HepG2 (cell line): ENCODE measurements around the gene DDX4. TPM values are rescaled to one million over a fixed set of nuclear protein-coding genes. Genes with fewer than 3 reads are reported as not detected.

Experiments
- ATAC-seq: fragments of 200-7000 bp; cut with Tn5 transposase; 3 replicates; pipeline ENCODE4 v1.9.1; 2020; ENCODE audit warnings: mild to moderate bottlenecking, moderate library complexity
- BruUV-seq: library from RNA; stranded (reverse); fragments of 400-500 nt; replicated peaks from 2 replicates; lab custom pipeline; 2021; lab: Mats Ljungman, UMichigan
- CTCF ChIA-PET: fragments of 300-600 bp; formaldehyde crosslinking; extraction: SDS; loops from one replicate; lab custom pipeline; 2021; ENCODE audit warnings: low total read pairs, inconsistent platforms, low intra/inter-chr PET ratio; lab: Yijun Ruan, JAX
- POLR2A ChIA-PET: fragments of 350-600 bp; sonication (Branson Sonifier 250); formaldehyde crosslinking; loops from one replicate; lab custom pipeline; 2020; ENCODE audit warnings: antibody characterized with exemption, inconsistent platforms; lab: Yijun Ruan, JAX
- DNase-seq: peaks from one replicate; pipeline ENCODE4 v3.0.0-alpha.2; 2015; ENCODE audit warnings: low spot score
- FAIRE-seq: peaks from 3 replicates; lab custom pipeline; 2011; peaks lifted over from hg19 to GRCh38; lab: Jason Lieb, UNC
- H2AFZ ChIP-seq: one replicate; pipeline ENCODE4 v1.6.1; 2011; ENCODE audit warnings: low read length, inconsistent platforms
- H3K27ac ChIP-seq: fragments of 300-600 bp; 3 replicates; pipeline ENCODE4 v1.8.0; 2011; ENCODE audit warnings: mixed run types, mild to moderate bottlenecking, mixed read lengths, low read length, inconsistent platforms; ENCODE audit not compliant: insufficient read depth; ENCODE audit errors: extremely low read length
- H3K27me3 ChIP-seq, 2 experiments: fragments of 200-600 bp in 1 of 2; 2 replicates in 1 of 2; 3 replicates in 1 of 2; pipeline versions ENCODE4 v1.6.0 to v1.8.0; 2011; ENCODE audit warnings: low read length in 2 of 2, mild to moderate bottlenecking in 2 of 2, moderate library complexity in 2 of 2, inconsistent platforms in 1 of 2; ENCODE audit not compliant: insufficient read depth in 2 of 2, control insufficient read depth in 1 of 2
- H3K36me3 ChIP-seq, 2 experiments: fragments of 200-600 bp in 1 of 2; replicated peaks in 1 of 2; 2 replicates in 1 of 2; 3 replicates in 1 of 2; pipeline versions ENCODE4 v1.5.1 to v1.8.0; 2011; ENCODE audit warnings: low read length in 2 of 2, inconsistent platforms in 1 of 2; ENCODE audit not compliant: insufficient read depth in 2 of 2, control insufficient read depth in 1 of 2
- H3K4me1 ChIP-seq: 2 replicates; pipeline ENCODE4 v1.5.1; 2012; ENCODE audit warnings: low read length, inconsistent platforms; ENCODE audit not compliant: insufficient read depth
- H3K4me2 ChIP-seq: 2 replicates; pipeline ENCODE4 v1.6.0; 2011; ENCODE audit warnings: low read depth, low read length, inconsistent platforms
- H3K4me3 ChIP-seq, 3 experiments: fragments of 200-600 bp in 1 of 3; sonication (generic), shearing (Covaris generic) in 1 of 3; replicated peaks in 1 of 3; 2 replicates each; pipeline ENCODE4 v1.5.1; 2011 to 2016; ENCODE audit warnings: low read length in 3 of 3, inconsistent platforms in 2 of 3, low read depth in 2 of 3, mild to moderate bottlenecking in 2 of 3, control low read depth in 1 of 3, mixed read lengths in 1 of 3; ENCODE audit not compliant: insufficient read depth in 1 of 3
- H3K79me2 ChIP-seq: one replicate; pipeline ENCODE4 v1.6.1; 2011; ENCODE audit warnings: low read length, inconsistent platforms; ENCODE audit not compliant: insufficient read depth
- H3K9ac ChIP-seq: 2 replicates; pipeline ENCODE4 v1.6.0; 2011; ENCODE audit warnings: mild to moderate bottlenecking, low read depth, low read length, inconsistent platforms; ENCODE audit not compliant: insufficient read depth
- H3K9me3 ChIP-seq: 2 replicates; pipeline ENCODE4 v1.5.1; 2012; ENCODE audit warnings: mild to moderate bottlenecking, low read length
- H4K20me1 ChIP-seq: 2 replicates; pipeline ENCODE4 v1.6.0; 2011; ENCODE audit warnings: inconsistent platforms, mild to moderate bottlenecking, low read length, moderate library complexity; ENCODE audit not compliant: insufficient read depth
- CENPX ChIP-seq: sonication (generic); formaldehyde crosslinking; IDR thresholded peaks from 2 replicates; pipeline ENCODE4 v1.9.0; 2021; ENCODE audit warnings: mild to moderate bottlenecking, missing genetic modification reagents, moderate library complexity
- EZH2 ChIP-seq: conservative IDR thresholded peaks from 2 replicates; pipeline ENCODE4 v1.6.1; 2012; ENCODE audit warnings: mild to moderate bottlenecking, low read depth, low read length, moderate library complexity
- HMG20A ChIP-seq: IDR thresholded peaks from 2 replicates; pipeline ENCODE4 v1.6.1; 2016; ENCODE audit warnings: borderline replicate concordance
- HNRNPK ChIP-seq: fragments of 200-400 bp; formaldehyde crosslinking; IDR thresholded peaks from 2 replicates; pipeline ENCODE4 v1.6.1; 2018; ENCODE audit warnings: low read length, low read depth, moderate library complexity, mild to moderate bottlenecking; ENCODE audit not compliant: poor library complexity, severe bottlenecking
- JUNB ChIP-seq: sonication (generic); formaldehyde crosslinking; IDR thresholded peaks from 2 replicates; pipeline ENCODE4 v1.8.0; 2022; ENCODE audit warnings: missing genetic modification reagents, mild to moderate bottlenecking, borderline replicate concordance
- LBX2 ChIP-seq: sonication (generic); formaldehyde crosslinking; IDR thresholded peaks from 2 replicates; pipeline ENCODE4 v1.5.0; 2020; ENCODE audit warnings: missing genetic modification reagents, mild to moderate bottlenecking, borderline replicate concordance
- MXD1 ChIP-seq: sonication (generic); formaldehyde crosslinking; IDR thresholded peaks from 2 replicates; pipeline ENCODE4 v1.4.0; 2020; ENCODE audit warnings: mild to moderate bottlenecking, missing genetic modification reagents
- NRL ChIP-seq: sonication (generic); formaldehyde crosslinking; IDR thresholded peaks from 2 replicates; pipeline ENCODE4 v1.5.0; 2020; ENCODE audit warnings: missing genetic modification reagents, mild to moderate bottlenecking, moderate library complexity, borderline replicate concordance
- RNF219 ChIP-seq: sonication (generic); formaldehyde crosslinking; IDR thresholded peaks from 2 replicates; pipeline ENCODE4 v1.5.0; 2020; ENCODE audit warnings: mild to moderate bottlenecking, missing genetic modification reagents
- SAP130 ChIP-seq: IDR thresholded peaks from 2 replicates; pipeline ENCODE4 v1.6.1; 2016; ENCODE audit warnings: low read depth
- SOX5 ChIP-seq: IDR thresholded peaks from 2 replicates; pipeline ENCODE4 v1.6.1; 2016; ENCODE audit warnings: borderline replicate concordance
- SPEN ChIP-seq: sonication (generic); formaldehyde crosslinking; IDR thresholded peaks from 2 replicates; pipeline ENCODE4 v1.5.1; 2020; ENCODE audit warnings: low read depth, mild to moderate bottlenecking, missing genetic modification reagents
- ZFYVE20 ChIP-seq: sonication (generic); formaldehyde crosslinking; IDR thresholded peaks from 2 replicates; pipeline ENCODE4 v1.8.0; 2023; ENCODE audit warnings: low read depth, mild to moderate bottlenecking, moderate library complexity, missing genetic modification reagents, borderline replicate concordance
- ZNF264 ChIP-seq: sonication (generic); formaldehyde crosslinking; IDR thresholded peaks from 2 replicates; pipeline ENCODE4 v1.4.0; 2020; ENCODE audit warnings: missing genetic modification reagents
- ZNF276 ChIP-seq: sonication (generic); formaldehyde crosslinking; IDR thresholded peaks from 2 replicates; pipeline ENCODE4 v1.4.0; 2020; ENCODE audit warnings: mild to moderate bottlenecking, low read depth, missing genetic modification reagents
- ZNF282 ChIP-seq: fragments of 450-650 bp; IDR thresholded peaks from 2 replicates; pipeline ENCODE4 v1.6.1; 2018; ENCODE audit not compliant: partially characterized antibody
- ZNF547 ChIP-seq: sonication (generic); formaldehyde crosslinking; IDR thresholded peaks from 2 replicates; pipeline ENCODE4 v1.5.1; 2020; ENCODE audit warnings: mild to moderate bottlenecking, missing genetic modification reagents
- ZNF839 ChIP-seq: sonication (generic); formaldehyde crosslinking; IDR thresholded peaks from 2 replicates; pipeline ENCODE4 v1.4.0; 2020; ENCODE audit warnings: missing genetic modification reagents, mild to moderate bottlenecking, borderline replicate concordance
- WGBS: methylation state at CpG from one replicate; pipeline ENCODE4 v1.1.6; 2017; ENCODE audit warnings: low lambda C conversion rate; 5-methylcytosine and 5-hydroxymethylcytosine counted together
- in situ Hi-C: cut with HindIII; loops from 2 replicates; pipeline ENCODE4 v1.10.0; 2017; ENCODE audit warnings: low pct_unique_long_range_greater_than_20kb; ENCODE audit not compliant: extremely low pct_ligation_motif_present
- intact Hi-C: fragments of 100-400 bp; cut with micrococcal nuclease; formaldehyde crosslinking; loops from one replicate; pipeline ENCODE4 v1.10.0; 2022; ENCODE audit not compliant: unreplicated experiment
- polyA plus RNA-seq, 8 experiments: library from polyadenylated mRNA; depleted of rRNA in 3 of 8; stranded (reverse) in 7 of 8; unstranded in 1 of 8; fragments of >200 nt; fragmentation: Illumina TruSeq in 4 of 8; extraction: Trizol in 4 of 8; gene quantifications; 2 replicates each; pipeline versions ENCODE4 v1.2.1 to v1.2.3, GENCODE V29; 2011 to 2016; ENCODE audit warnings: low read depth in 4 of 8, missing spikeins in 1 of 8, mixed read lengths in 1 of 8; ENCODE audit not compliant: insufficient read depth in 1 of 8
- total RNA-seq, 5 experiments: library from RNA; depleted of rRNA; stranded (reverse); fragments of >200 nt; fragmentation: Illumina TruSeq; extraction: Trizol; gene quantifications; 2 replicates each; pipeline ENCODE4 v1.2.3, GENCODE V29; 2016; ENCODE audit warnings: low read depth in 1 of 5

The DDX4 gene
- total and polyA plus RNA-seq, 2 of the 13 experiments (the other 11 are each of a cell fraction or from before 2014, with no cell fraction given): 0.05 TPM; not detected in 1

GRCh38 chr5:55750063-55750462 lies 12.2 kb downstream of the DDX4 start:
- DNase-seq: no peak
- no TSS peak for BruUV-seq
- Histone ChIP-seq H3K4me3 (no peak overlapping the region), H3K4me1 (no peaks in the 10 kb centered on the region), H4K20me1 (no peaks in the 10 kb centered on the region), H3K27ac (no peak overlapping the region)
- POLR2A ChIA-PET: no interaction called here
- no peak for TF ChIP-seq SPEN
- no peak for TF ChIP-seq SOX5 (CRISPR knock-in tag)
- no peak for TF ChIP-seq SAP130 (CRISPR knock-in tag)
- no peak for TF ChIP-seq MXD1 (CRISPR knock-in tag)
- TF ChIP-seq ZFYVE20 (CRISPR knock-in tag): no peak
- no peak for TF ChIP-seq HMG20A (CRISPR knock-in tag)
- no peak for TF ChIP-seq CENPX (CRISPR knock-in tag)
- TF ChIP-seq LBX2 (CRISPR knock-in tag): no peak
- TF ChIP-seq JUNB: no peak
- TF ChIP-seq ZNF276: no peak
- TF ChIP-seq RNF219 (CRISPR knock-in tag): no peak
- TF ChIP-seq ZNF839: no peak
- no peak for TF ChIP-seq ZNF547 (CRISPR knock-in tag)
- TF ChIP-seq HNRNPK: no peak
- no peak for TF ChIP-seq NRL (CRISPR knock-in tag)
- no peak for TF ChIP-seq EZH2
- no peak for TF ChIP-seq ZNF264 (CRISPR knock-in tag)
- TF ChIP-seq ZNF282: no peak
- TF ChIP-seq, all 625 proteins: peak for 0
- no peak for ATAC-seq
- no peaks in the 10 kb centered on the region for H3K9me3 ChIP-seq
- no peak overlapping the region for H3K4me2 ChIP-seq
- H3K27me3 ChIP-seq: 0 out of 5 replicates have a peak, but pooled peaks cover 0 to 5% of the 10 kb centered on the region in 2 experiments
- FAIRE-seq: no peak
- CTCF ChIA-PET: no interaction called here
- H3K9ac ChIP-seq: no peak overlapping the region
- no peak overlapping the region for H2AFZ ChIP-seq
- WGBS: under 1% methylated on average over 3 of the region's 3 CpGs
- no peaks in the 10 kb centered on the region for H3K79me2 ChIP-seq
- in situ Hi-C loops: no loop called here
- no peaks in the 10 kb centered on the region for H3K36me3 ChIP-seq
- intact Hi-C loops: no loop called here
